GM19023 (cell line): ENCODE measurements around the gene PRSS23.
"Not testable (repeated sequence)": the region's sequence is repeated elsewhere in the genome, so short reads cannot be mapped to it uniquely, and the experiment has no call there.

Experiments
- ATAC-seq: cut with Tn5 transposase; IDR thresholded peaks from one replicate; pipeline ENCODE4 v1.9.1; 2021; ENCODE audit warnings: mild to moderate bottlenecking, moderate library complexity; ENCODE audit not compliant: unreplicated experiment

The PRSS23 gene

DNA sequence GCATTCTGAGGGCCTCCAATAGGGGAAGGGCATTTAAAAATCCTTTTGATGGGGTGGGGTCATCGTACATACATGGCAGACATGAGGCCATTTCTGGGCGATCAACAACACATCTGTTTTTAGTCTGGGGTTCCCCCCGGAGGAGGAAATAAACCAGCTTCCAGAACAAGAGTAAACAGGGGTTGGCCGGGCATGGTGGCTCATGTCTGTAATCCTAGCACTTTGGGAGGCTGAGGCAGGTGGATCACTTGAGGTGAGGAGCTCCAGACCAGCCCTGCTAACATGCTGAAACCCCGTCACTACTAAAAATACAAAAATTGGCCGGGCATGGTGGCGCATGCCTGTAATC lies 12.0 kb downstream of the PRSS23 start:
- ATAC-seq = no peak

DNA sequence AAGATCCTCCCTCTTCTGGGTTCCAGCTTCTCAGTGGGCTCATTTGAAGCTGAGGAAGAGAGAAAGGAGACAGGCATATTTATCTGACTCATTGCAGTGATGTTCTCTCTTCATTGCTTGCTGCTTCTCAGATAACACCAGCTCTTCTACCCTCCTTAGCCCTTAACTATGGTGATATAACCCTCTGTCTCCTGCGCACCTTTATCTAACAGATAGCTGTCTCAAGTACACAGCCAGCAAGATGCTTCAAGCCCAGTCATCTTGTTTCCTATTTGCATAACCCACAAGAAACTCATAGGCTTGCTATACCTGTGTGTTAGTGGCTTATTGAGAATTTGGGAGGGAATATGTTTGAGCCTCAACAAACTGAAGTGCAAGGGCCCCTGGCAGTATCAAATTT lies 12.6 kb downstream of the PRSS23 start:
- no peak for ATAC-seq

DNA sequence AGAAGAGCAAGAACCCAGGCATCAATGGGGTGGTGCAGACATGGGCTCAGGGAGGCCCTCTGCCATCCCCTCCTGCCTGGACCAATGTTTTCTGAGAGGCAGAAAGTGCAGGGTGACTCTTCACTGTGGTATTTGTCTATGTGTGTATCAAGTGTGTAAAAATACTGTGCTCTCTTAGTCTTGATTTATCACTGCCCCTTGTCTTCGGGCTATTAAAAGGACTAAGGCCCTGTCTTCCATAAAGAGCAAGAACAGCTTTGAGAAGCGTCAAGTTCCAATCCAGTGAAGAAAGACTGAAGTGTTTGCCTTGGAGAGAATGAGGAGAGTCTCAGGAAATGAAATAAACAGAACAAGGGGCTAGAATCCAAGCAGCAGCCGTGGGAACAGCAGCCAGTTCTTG lies 14.4 kb downstream of the PRSS23 start:
- no peak for ATAC-seq

DNA sequence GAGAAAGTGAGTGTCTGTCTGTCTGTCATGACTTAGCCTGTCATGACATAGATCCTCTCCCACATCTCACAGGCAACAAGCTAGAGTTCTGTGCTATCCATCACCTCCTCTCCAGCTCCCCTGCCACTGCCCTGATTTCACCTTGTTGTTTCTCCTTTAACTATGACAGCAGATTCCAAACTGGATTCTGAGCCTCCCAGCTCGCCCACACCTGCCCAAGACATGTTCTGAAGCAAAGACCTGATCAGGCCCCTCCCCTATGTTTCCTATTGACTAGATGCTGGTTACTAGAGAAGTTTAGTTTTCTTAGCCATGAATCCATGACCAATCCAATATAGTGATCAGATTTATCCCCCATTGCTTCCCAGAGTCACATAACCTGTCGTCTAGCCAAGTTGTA lies 15.4 kb downstream of the PRSS23 start:
- ATAC-seq = no peak

DNA sequence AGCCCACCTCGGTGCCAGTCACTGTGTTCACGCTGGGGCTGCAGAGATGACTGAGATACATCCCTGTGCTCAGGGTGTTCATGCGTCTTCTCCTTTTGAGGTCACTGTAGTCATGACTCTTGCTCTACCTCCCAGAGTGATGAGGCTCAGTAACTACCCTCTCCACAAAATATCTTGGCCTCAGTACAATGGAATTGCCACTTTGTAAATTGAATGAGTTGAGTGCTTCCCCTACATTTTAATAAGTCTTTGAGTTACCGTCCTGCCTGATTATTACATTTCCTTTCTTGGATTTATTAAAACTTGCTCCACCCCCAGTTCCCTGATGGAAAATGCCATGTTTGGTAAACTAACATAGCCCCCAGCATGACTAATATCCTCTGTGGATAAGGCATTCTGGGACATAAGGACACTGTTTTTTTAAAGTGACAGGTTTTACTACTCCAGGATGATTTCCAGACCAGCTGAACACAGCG lies 15.9 kb downstream of the PRSS23 start:
- ATAC-seq = no peak

DNA sequence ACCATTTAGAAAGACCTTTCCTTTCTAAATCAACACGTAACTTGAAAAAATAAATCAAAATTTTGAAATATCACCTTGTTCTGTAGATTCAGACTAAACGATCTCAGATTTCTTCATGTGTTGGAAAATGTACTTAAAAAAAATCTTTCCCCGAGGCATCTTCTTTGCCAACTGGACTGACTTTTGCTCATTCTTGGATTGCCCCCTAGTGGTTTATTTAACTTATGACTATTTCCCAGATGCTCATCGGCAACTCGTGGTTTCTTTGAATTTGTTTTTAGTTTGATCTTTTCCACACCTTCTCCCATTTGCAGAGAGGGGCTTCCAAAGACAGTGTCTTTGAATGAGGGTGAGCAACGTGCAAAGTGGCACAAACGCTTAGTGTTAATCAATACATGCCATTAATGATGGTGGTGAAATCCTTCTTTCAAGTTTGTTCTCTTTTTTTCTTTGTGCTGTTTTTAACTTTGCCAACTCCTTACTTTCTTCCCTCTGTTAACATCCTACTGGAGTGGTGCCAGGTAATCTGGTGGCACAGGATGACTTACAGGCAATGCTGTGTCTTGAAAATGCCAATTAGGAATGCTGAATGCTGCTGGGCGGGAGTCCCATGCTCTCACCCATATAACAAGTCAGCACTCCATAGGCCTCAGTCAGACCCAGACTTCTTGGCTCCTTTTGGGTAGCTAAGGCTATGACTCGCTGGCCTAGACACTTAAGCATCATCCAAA lies 18.3 kb downstream of the PRSS23 start:
- no peak for ATAC-seq

DNA sequence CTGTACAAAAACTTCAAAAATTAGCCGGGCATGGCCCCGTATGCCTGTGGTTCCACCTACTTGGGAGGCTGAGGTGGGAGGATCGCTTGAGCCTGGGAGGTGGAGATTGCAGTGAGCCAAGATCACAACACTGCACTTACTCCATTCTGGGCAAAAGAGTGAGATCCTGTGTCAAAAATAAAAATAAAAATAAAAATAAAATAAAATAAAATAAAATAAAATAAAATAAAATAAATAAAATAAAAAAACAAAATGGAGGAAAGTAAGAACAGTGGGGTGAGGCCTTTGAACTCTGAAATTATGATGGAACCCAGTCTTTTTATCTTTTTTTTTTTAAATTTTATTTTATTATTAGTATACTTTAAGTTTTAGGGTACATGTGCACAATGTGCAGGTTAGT lies 23.8 kb downstream of the PRSS23 start:
- not testable (repeated sequence) for ATAC-seq

DNA sequence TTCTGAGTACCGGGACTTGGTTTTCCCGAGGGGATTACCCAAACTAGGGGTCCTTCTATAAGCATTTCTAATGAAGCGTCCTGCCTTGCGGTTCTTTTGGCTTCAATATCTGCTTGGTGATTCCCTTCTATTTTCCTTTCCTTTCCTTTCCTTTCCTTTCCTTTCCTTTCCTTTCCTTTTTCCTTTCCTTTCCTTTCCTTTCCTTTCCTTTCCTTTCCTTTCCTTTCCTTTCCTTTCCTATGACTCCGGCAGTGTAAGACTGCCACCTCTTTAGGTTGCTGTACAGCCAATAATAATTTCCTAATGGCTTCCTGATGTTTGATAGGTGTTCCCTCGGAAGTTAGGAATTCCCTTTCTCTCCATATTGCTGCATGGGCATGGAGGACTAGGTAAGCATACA lies 34.0 kb downstream of the PRSS23 start:
- ATAC-seq = not testable (repeated sequence)

DNA sequence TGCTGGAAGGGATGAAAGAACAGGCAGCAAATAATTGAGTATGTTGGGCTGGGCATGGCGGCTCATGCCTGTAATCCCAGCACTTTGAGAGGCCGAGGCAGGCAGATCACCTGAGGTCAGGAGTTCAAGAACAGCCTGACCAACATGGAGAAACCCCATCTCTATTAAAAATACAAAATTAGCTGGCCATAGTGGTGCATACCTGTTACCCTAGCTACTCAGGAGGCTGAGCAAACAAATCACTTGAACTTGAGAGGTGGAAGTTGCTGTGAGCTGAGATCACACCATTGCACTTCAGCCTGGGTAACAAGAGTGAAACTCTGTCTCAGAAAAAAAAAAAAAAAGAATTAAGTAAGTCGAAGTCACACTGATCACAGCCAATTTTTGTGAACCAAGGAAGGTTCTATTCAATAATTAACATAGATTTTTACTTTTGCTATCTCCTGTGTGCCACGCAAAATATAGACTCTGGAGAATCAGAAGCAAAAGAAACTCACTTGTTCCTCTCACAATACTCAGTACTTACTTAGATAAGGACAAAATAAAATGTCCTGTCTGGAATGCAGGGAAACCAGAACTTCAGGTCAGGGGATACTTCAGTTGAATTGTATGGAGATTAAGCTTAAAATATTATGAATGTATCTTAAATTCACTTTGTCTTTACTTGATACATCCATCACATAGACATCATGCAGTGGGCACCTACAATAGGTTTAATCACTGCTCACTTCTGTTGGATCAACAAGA lies 44.6 kb downstream of the PRSS23 start:
- ATAC-seq = not testable (repeated sequence)

DNA sequence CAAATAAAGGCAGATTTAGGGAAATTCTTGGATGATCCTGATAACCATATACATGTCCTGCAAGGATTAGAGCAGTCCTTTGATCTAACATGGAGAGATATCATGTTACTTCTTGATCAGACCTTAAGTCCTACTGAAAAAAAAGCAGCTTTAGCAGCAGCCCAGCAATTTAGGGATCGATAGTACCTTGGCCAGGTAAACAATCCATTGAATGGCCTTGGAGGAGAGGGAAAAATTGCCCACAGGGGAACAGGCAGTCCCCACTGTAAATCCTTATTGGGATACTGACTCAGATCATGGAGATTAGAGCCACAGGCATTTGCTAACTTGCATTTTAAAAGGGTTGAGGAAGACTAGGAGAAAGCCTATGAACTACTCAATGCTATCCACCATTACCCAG lies 47.8 kb downstream of the PRSS23 start:
- no peak for ATAC-seq

DNA sequence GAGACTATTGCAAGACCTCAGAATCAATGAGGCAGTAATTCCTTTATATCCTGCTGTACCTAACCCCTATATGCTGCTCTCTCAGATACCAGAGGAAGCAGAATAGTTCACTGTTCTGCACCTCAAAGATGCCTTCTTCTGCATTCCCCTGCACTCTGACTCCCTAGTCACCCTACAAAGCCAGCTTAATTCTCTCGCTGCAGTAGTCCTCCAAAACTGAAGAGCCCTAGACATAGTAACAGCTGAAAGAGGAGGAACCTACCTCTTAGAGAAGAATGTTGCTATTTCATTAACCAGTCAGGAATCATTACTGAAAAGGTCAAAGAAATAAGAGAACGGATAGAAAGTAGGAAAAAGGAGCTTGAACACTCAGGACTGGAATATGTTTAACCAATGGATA lies 49.3 kb downstream of the PRSS23 start:
- ATAC-seq = no peak
